Fibroblast of skin of scalp (primary cell): ENCODE measurements around the gene GGTA1. TPM values are rescaled to one million over a fixed set of nuclear protein-coding genes. Genes with fewer than 3 reads are reported as not detected.
"Not testable (repeated sequence)": the region's sequence is repeated elsewhere in the genome, so short reads cannot be mapped to it uniquely, and the experiment has no call there.

ENCODE experiments used
- DNase-seq: peaks from one replicate; pipeline ENCODE4 v3.0.0-alpha.2; 2013
- polyA plus RNA-seq, 2 experiments: library from polyadenylated mRNA; unstranded; fragments of 120-200 nt; gene quantifications; one replicate each; pipeline ENCODE4 v1.2.1, GENCODE V29; 2013; ENCODE audit not compliant: insufficient read length in 2 of 2

Gene GGTA1
- 0.14 TPM for polyA plus RNA-seq (2013, experiment 1 of 2; ENCODE audit: insufficient read length)
- polyA plus RNA-seq (2013, experiment 2 of 2; ENCODE audit: insufficient read length) = 0.51 TPM

- DNase-seq = peak; percentile 50
These were observed at the start of gene GGTA1 for GRCh38 chr9:121499427-121500164. Gene GGTA1, minus strand, starts transcription at chr9:121499844. Its CDS starts 31,922 bp downstream, at chr9:121467922.

GRCh38 chr9:121548666-121549065 is 49.0 kb upstream of the GGTA1 start:
- DNase-seq = no peak

- peak; percentile 95 for DNase-seq
These were observed 46.3 kb upstream of the GGTA1 start for GRCh38 chr9:121545875-121546423.

GRCh38 chr9:121545150-121545874 is 45.7 kb upstream of the GGTA1 start:
- DNase-seq = no peak

- DNase-seq = no peak
These were observed 42.4 kb upstream of the GGTA1 start for GRCh38 chr9:121542025-121542424.

GRCh38 chr9:121541256-121541655 is 41.6 kb upstream of the GGTA1 start:
- no peak for DNase-seq

- DNase-seq = no peak
These were observed 38.6 kb upstream of the GGTA1 start for GRCh38 chr9:121538221-121538620.

- DNase-seq = no peak
These were observed 37.6 kb upstream of the GGTA1 start for GRCh38 chr9:121537283-121537682.

GRCh38 chr9:121532881-121533280 is 33.2 kb upstream of the GGTA1 start:
- no peak for DNase-seq

- DNase-seq = peak; percentile 97
These were observed 29.8 kb upstream of the GGTA1 start for GRCh38 chr9:121529237-121529987.

- no peak for DNase-seq
These were observed 29.0 kb upstream of the GGTA1 start for GRCh38 chr9:121528642-121529041.

- DNase-seq = no peak
These were observed 27.7 kb upstream of the GGTA1 start for GRCh38 chr9:121527371-121527770.

- not testable (repeated sequence) for DNase-seq
These were observed 20.0 kb upstream of the GGTA1 start for GRCh38 chr9:121519688-121520087.

GRCh38 chr9:121518634-121519033 is 19.0 kb upstream of the GGTA1 start:
- no peak for DNase-seq

GRCh38 chr9:121513166-121513565 is 13.5 kb upstream of the GGTA1 start:
- not testable (repeated sequence) for DNase-seq

GRCh38 chr9:121510766-121511550 is 11.3 kb upstream of the GGTA1 start:
- peak; percentile 12 for DNase-seq

- peak; percentile 72 for DNase-seq
These were observed 9.5 kb upstream of the GGTA1 start for GRCh38 chr9:121509180-121509579.

GRCh38 chr9:121508415-121508814 is 8.8 kb upstream of the GGTA1 start:
- no peak for DNase-seq

GRCh38 chr9:121505903-121506735 is 6.5 kb upstream of the GGTA1 start:
- peak; percentile 44 for DNase-seq

- peak; percentile 35 for DNase-seq
These were observed 3.8 kb upstream of the GGTA1 start for GRCh38 chr9:121503444-121503843.

- DNase-seq = no peak
These were observed 478 bp upstream of the GGTA1 start for GRCh38 chr9:121500165-121500478.
